Measurements from ENCODE around the gene CBX3.

The CBX3 gene

DNA sequence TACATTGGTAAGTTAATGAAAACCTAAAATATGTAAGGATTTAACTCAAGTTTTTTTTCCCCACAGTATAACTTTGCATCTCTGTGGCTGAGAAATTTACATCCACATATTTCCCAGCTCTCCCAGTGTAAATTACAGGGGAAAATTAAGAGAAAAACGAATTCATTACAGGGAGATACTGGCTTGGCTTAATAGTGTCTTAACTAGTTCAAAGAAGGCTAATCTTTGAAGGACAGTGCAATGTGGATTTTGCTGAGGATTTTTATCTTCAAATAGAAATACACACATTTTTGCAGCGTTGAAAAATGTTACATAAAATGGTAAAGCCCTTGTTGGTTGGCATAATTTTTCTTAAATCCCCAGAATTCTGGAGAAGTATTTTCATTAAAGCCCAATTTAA is 1.5 kb downstream of the CBX3 start:
- Histone ChIP-seq H4K20me1 (ENCODE audit: insufficient read depth, low read length) (peaks cover 71% of the 10 kb centered on the region), H3K4me1 (ENCODE audit: insufficient read depth, low read length) (peaks cover 45% of the 10 kb centered on the region), H2AFZ (ENCODE audit: low read depth, low read length) (no peak overlapping the region)

DNA sequence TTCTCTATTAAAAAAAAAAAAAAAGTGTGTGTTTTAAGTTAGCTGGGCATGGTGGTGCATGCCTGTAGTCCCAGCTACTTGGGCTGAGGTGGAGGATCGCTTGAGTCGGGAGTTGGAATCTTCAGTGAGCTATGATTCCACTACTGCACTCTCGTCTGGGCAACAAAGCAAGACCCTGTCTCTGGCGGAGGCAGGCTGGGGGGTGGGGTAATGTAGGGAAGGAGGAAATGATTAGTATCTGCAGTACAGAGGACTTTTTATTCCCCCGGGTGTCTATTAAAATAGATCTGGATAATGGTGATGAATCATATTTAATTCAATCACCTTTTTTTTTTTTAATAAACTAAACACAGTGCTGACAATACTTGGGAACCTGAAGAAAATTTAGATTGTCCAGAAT is 6.5 kb downstream of the CBX3 start:
- Histone ChIP-seq H3K9me3 (ENCODE audit: insufficient read depth, low read length, severe bottlenecking) (no peaks in the 10 kb centered on the region), H3K27ac (ENCODE audit: low read length) (no peak overlapping the region), H3K9ac (ENCODE audit: low read depth, low read length) (no peak overlapping the region), H3K4me1 (ENCODE audit: insufficient read depth, low read length) (peaks cover 53% of the 10 kb centered on the region), H3K79me2 (ENCODE audit: insufficient read depth, low read length) (peaks cover 83% of the 10 kb centered on the region), H3K36me3 (ENCODE audit: insufficient read depth, low read length) (peaks cover 95% of the 10 kb centered on the region), H2AFZ (ENCODE audit: low read depth, low read length) (no peak overlapping the region), H3K4me3 (ENCODE audit: low read depth in 1 of 2, low read length in 2 of 2) (no peak overlapping the region), H3K4me2 (ENCODE audit: insufficient read depth, low read length) (peak overlapping the region; percentile 72; the same call in 1 of the 2 replicates), H3K27me3 (ENCODE audit: insufficient read depth, low read length, poor library complexity) (no peaks in the 10 kb centered on the region), H4K20me1 (ENCODE audit: insufficient read depth, low read length) (peaks cover 76% of the 10 kb centered on the region)
- TF ChIP-seq, protein P1, sequence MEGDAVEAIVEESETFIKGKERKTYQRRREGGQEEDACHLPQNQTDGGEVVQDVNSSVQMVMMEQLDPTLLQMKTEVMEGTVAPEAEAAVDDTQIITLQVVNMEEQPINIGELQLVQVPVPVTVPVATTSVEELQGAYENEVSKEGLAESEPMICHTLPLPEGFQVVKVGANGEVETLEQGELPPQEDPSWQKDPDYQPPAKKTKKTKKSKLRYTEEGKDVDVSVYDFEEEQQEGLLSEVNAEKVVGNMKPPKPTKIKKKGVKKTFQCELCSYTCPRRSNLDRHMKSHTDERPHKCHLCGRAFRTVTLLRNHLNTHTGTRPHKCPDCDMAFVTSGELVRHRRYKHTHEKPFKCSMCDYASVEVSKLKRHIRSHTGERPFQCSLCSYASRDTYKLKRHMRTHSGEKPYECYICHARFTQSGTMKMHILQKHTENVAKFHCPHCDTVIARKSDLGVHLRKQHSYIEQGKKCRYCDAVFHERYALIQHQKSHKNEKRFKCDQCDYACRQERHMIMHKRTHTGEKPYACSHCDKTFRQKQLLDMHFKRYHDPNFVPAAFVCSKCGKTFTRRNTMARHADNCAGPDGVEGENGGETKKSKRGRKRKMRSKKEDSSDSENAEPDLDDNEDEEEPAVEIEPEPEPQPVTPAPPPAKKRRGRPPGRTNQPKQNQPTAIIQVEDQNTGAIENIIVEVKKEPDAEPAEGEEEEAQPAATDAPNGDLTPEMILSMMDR (IDR thresholded peaks at IDR 0.05; ENCODE audit: borderline replicate concordance, extremely low read depth, low read length, poor library complexity, severe bottlenecking), result no peak
- TF ChIP-seq EZH2 (IDR thresholded peaks at IDR 0.05; ENCODE audit: borderline replicate concordance, low read depth, low read length, severe bottlenecking), result no peak
- no peak for DNase-seq
- ATAC-seq (ENCODE audit: insufficient read depth, low read depth), result no peak

More for the DNA sequence above, 1.5 kb downstream of the CBX3 start:
- Histone ChIP-seq H3K79me2 (ENCODE audit: insufficient read depth, low read length) (peaks cover 90% of the 10 kb centered on the region), H3K9me3 (ENCODE audit: insufficient read depth, low read length, severe bottlenecking) (no peaks in the 10 kb centered on the region), H3K4me2 (ENCODE audit: insufficient read depth, low read length) (peak overlapping the region; percentile 72), H3K27ac (ENCODE audit: low read length) (peak overlapping the region; percentile 98), H3K36me3 (ENCODE audit: insufficient read depth, low read length) (peaks cover 77% of the 10 kb centered on the region), H3K4me3 (ENCODE audit: low read depth in 1 of 2, low read length in 2 of 2) (peak overlapping the region; percentile 48 to 63), H3K9ac (ENCODE audit: low read depth, low read length) (peak overlapping the region; percentile 84), H3K27me3 (ENCODE audit: insufficient read depth, low read length, poor library complexity) (no peaks in the 10 kb centered on the region)
- ATAC-seq (ENCODE audit: insufficient read depth, low read depth) (no peak), DNase-seq (no peak)
- TF ChIP-seq EZH2 (IDR thresholded peaks at IDR 0.05; ENCODE audit: borderline replicate concordance, low read depth, low read length, severe bottlenecking), result no peak
- TF ChIP-seq, protein P1 (IDR thresholded peaks at IDR 0.05; ENCODE audit: borderline replicate concordance, extremely low read depth, low read length, poor library complexity, severe bottlenecking), result no peak

DNA sequence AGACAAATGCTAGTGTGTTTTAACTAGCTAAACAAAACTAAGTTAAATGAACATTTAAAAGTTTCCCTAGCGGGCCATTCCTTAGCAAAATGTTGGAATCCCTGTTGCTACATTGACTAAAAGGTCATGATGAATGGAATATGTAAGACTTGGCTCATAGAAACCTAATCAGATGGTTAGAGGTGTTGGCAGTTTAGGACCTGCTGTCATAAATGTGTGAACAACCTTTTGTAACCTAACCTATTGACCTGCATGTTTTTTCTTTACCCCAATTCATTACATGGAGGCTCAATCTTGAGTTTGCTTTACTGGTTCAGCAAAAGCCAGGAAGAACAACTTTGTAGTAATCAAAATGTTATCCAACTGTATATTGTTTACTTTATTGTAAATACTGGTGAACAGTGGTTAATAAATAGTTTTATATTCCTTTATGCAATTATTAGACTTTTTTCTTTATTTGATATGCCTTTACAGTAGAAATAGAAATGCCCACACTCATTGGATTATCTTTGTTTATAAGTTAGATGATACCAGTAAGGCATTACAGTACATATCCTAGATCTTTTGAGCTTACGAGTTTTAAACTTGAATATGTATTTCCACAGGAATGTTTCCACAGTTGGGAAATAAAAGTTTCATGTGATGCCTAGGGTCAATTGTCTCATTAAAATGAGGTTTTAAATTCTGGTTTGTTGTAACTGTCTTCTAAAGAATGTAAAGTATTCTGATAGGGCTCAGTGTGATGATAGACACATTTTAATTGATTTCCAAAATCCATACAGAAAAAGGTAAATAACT is 11.6 kb downstream of the CBX3 start:
- H3K9me3 ChIP-seq (ENCODE audit: insufficient read depth, low read length, severe bottlenecking), result no peaks in the 10 kb centered on the region
- ATAC-seq (ENCODE audit: insufficient read depth, low read depth), result no peak
- H3K9ac ChIP-seq (ENCODE audit: low read depth, low read length), result no peak overlapping the region
- H3K4me2 ChIP-seq (ENCODE audit: insufficient read depth, low read length), result no peak overlapping the region
- no peak overlapping the region for H2AFZ ChIP-seq (ENCODE audit: low read depth, low read length)
- H3K79me2 ChIP-seq (ENCODE audit: insufficient read depth, low read length), result peaks cover 33% of the 10 kb centered on the region
- no peak overlapping the region for H3K27ac ChIP-seq (ENCODE audit: low read length)
- peaks cover 9% of the 10 kb centered on the region; the same call in 1 of the 2 replicates for H3K4me1 ChIP-seq (ENCODE audit: insufficient read depth, low read length)
- H3K36me3 ChIP-seq (ENCODE audit: insufficient read depth, low read length), result peaks cover 49% of the 10 kb centered on the region
- no peak overlapping the region for H3K4me3 ChIP-seq (ENCODE audit: low read depth in 1 of 2, low read length in 2 of 2)
- TF ChIP-seq, protein P1 (IDR thresholded peaks at IDR 0.05; ENCODE audit: borderline replicate concordance, extremely low read depth, low read length, poor library complexity, severe bottlenecking), result no peak
- no peak for DNase-seq
- H4K20me1 ChIP-seq (ENCODE audit: insufficient read depth, low read length), result peaks cover 26% of the 10 kb centered on the region; the same call in 1 of the 2 replicates
- no peaks in the 10 kb centered on the region for H3K27me3 ChIP-seq (ENCODE audit: insufficient read depth, low read length, poor library complexity)

Measured in DND-41 (cell line).